AG09309 (cell line): ENCODE results near the gene CAMK2G.

Experiments
- DNase-seq: peaks from one replicate; pipeline ENCODE4 v3.0.0-alpha.2; 2010; ENCODE audit warnings: low read depth
- H3K4me3 ChIP-seq: 2 replicates; pipeline ENCODE4 v1.5.1; 2011; ENCODE audit warnings: mild to moderate bottlenecking, low read depth, low read length, moderate library complexity; ENCODE audit not compliant: control insufficient read depth
- TF ChIP-seq, protein P1 (sequence below): IDR thresholded peaks from 2 replicates; pipeline ENCODE4 v1.5.1; 2011; ENCODE audit warnings: mild to moderate bottlenecking, low read depth, low read length, inconsistent platforms; ENCODE audit not compliant: insufficient read depth, control insufficient read depth; ENCODE audit errors: missing control alignments

The CAMK2G gene

DNA sequence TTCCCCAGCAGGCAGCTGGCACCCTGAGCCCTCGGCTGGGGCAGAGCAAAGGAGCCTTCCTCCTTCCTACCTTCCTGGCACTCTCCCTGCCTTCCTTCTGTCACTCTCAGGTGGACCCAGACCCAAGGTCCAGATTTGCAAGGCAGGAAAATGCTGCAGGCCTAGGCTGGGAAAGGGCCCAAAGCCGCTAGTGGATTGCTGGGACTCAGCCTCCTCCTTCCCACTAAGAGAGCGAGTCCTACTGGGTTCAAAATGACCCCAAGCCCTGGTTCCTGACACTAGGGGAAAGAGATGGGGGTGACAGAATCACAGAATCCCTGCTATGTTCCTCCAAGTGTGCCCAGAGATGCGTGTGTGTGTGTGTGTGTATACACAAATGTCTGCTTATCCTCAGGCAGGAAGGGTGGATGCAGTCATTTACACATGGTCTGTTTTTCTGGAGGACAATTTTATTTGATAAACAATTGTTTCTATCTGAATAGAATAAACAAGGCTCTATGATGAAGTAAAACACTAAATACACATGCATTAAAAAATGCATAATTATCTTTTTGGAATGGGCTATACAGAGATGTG lies 35.3 kb upstream of the CAMK2G start:
- TF ChIP-seq, protein P1, sequence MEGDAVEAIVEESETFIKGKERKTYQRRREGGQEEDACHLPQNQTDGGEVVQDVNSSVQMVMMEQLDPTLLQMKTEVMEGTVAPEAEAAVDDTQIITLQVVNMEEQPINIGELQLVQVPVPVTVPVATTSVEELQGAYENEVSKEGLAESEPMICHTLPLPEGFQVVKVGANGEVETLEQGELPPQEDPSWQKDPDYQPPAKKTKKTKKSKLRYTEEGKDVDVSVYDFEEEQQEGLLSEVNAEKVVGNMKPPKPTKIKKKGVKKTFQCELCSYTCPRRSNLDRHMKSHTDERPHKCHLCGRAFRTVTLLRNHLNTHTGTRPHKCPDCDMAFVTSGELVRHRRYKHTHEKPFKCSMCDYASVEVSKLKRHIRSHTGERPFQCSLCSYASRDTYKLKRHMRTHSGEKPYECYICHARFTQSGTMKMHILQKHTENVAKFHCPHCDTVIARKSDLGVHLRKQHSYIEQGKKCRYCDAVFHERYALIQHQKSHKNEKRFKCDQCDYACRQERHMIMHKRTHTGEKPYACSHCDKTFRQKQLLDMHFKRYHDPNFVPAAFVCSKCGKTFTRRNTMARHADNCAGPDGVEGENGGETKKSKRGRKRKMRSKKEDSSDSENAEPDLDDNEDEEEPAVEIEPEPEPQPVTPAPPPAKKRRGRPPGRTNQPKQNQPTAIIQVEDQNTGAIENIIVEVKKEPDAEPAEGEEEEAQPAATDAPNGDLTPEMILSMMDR = no peak
- DNase-seq = no peak
- H3K4me3 ChIP-seq = no peak overlapping the region

DNA sequence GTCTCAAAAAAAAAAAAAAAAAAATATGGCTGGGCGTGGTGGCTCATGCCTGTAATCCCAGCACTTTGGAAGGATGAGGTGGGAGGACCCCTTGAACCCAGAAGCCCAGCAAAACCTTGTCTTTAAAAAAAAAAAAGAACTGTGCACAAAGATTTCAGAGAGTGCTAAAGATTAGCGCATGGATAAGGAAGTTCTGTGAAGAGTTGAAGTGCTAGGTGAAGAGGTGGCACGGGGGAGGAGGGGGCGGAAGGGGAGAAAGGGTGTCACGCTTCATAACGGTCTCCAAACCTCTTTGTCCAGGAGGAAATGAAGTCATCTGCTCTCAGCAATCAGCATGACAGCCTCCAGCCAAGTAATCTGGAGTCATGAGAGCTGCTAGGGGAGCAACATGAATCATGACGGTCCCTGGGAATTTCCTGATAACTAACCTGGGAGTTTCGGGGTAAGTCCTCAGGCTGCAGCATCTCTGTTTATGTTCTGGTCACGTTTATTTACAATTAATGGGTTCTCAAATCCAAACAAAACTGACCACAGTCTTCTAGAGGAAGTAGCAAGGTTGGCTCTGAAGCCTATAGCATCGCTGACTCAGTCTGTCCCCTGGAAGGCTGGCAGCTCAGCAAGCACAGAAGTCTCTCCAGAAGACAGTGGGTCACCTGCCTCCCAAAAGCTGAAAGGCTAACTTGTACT lies 34.6 kb upstream of the CAMK2G start:
- TF ChIP-seq, protein P1 = no peak
- H3K4me3 ChIP-seq = no peak overlapping the region
- peak; percentile 64 for DNase-seq

DNA sequence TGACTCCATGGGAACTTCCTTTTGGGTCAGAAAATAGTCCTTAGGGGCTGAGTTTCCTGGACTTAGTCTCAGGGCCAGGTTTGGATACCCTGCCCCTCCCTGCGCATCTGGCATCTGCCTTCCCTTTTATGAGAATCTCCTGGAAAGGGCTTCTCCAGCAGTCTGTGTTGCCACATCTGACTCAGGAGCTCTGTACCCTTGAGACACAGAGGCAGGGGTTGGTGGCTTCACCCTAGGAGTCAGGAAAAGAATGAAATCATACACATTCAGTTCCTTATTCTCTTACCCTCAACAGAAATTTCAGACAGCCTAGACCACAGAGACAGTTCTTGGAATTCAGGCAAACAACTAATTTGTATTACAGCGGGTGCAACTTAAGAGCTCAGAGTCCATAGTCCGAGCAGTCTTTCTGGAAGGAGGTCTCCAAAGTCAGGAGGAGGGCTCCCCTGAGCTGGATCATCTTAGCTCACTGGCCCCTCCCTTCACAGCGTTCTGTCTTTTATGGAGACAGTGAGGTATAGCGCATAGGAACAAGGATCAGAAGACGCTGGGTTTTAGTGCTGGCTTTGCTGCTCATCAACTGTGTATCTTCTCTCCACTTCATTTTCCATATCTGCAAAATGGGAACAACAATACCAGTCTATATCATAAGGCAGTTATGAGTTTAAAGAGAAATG lies 33.6 kb upstream of the CAMK2G start:
- TF ChIP-seq, protein P1 = no peak
- DNase-seq = no peak
- H3K4me3 ChIP-seq = no peak overlapping the region

DNA sequence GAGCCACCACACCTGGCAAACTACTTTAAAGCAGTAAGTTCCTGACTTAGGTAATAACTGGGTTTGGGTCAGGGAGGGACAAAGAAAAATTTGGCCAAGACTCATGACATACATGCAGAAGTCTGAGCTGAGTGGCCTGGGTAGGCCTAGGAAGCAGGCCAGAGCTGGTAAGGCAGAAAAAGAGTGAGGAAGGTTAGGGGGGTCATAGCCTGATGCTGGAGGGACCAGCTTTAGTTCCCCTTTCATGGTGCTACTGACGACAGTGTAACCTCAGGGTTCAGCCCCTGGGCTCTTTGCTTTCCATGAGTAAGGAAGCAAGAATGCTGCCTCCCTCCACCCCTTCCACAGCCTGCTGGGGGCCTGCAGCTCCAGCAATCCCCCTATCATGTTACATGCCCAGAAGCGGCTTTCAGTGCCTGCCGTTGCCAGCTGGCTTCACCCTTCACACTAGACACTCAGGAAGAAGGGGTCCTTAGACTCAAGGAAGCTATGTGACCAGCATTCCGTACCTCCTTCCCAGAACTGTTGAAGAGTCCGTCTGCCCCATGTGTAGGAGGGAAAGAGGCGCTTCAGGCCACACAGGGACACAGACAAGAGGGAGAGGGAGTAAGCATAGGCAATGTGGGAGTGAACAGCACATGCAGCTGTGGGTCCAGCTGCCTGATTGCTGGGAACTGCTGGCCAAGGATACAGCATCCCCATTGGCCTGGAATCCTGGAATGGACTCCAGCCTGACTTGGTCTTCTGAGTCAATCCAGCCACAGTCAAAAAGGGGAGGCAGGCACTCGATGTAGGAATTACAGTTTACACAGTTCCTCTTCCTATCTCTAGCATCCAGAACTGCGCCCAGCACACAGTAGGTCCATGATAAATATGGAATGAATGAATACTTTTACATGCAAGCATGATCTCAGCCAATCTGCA lies 32.4 kb upstream of the CAMK2G start:
- peak; percentile 95 for DNase-seq
- no peak overlapping the region for H3K4me3 ChIP-seq
- TF ChIP-seq, protein P1 = no peak

DNA sequence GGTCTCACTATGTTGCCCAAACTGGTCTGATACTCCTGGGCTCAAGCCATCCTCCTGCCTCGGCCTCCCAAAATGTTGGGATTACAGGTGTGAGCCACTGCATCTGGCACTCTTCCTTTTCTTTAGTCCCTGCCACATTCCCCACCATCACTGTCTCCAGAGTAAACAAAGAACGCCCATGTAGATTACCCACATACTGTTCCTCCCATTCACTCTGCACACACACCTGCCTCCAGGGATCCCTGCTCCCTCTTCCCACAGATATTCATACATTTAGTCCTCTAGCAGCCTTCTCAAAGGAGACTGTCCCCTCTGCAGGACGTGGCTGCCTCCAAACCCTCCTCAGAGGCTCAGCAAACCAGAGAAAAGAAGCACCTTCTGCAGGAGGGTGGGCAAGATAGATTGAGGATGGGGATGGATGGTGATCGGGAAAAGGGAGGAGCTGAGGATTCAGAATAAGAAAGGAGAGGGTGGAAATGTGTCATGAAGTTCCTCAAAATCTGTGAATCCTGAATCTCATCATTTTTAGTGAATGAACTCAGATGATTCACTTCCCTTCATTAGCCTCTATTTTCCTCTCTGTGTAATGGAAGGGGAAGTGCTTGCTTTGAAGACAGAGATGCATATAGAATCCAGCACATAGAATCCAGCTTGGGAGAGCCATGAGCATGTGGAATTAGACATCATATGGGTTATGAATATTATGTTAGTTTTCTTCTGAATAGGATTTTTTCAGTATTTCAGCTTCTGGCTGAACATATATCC lies 31.1 kb upstream of the CAMK2G start:
- no peak for DNase-seq
- TF ChIP-seq, protein P1 = no peak
- H3K4me3 ChIP-seq = no peak overlapping the region
